GM21786 (cell line): Measurements from ENCODE around the gene NIPAL3.
"Not testable (repeated sequence)": the region's sequence is repeated elsewhere in the genome, so short reads cannot be mapped to it uniquely, and the experiment has no call there.

Source experiments
- ATAC-seq: cut with Tn5 transposase; IDR thresholded peaks from one replicate; pipeline ENCODE4 v1.9.1; 2021; ENCODE audit not compliant: unreplicated experiment

The NIPAL3 gene

DNA sequence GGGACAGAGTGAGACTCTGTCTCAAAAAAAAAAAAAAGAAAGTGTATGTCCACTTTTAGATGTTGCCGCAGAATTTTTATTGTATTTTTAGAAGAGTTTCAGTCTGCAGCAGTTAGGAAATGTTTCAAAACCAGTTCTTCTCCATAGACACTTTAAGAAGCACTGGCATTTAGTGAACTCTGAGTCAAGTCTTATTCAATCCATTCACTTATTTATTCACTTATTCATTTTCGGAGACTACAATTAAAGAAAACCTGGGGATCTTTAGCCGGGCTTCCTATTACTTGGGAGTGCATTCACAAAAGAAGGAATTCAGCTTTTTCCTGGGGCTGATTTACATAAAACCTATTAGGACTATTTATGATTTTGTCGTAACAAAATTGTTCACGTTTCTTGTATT, 99.3 kb downstream of the NIPAL3 start:
- no peak for ATAC-seq

DNA sequence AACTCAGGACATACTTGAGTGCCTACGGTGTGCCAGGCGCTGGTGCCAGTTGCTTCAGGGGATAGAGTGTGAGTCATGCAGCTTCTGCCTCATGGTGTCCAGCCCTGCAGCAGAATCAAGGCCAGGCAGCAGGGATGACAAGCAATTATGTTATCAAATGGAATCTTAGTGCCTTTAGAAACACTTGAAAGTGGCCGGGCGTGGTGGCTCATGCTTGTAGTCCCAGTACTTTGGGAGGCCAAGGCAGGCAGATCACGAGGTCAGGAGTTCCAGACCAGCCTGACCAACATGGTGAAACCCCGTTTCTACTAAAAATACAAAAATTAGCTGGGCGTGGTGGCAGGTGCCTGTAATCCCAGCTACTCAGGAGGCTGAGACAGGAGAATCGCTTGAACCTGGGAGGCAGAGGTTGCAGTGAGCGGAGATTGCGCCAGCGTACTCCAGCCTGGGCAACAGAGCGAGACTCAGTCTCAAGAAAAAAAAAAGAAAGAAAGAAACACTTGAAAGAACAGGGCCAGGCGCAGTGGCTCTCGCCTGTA, 100.1 kb downstream of the NIPAL3 start:
- ATAC-seq: not testable (repeated sequence)

GRCh38 chr1:24516506-24516905, 100.9 kb downstream of the NIPAL3 start:
- ATAC-seq: no peak

DNA sequence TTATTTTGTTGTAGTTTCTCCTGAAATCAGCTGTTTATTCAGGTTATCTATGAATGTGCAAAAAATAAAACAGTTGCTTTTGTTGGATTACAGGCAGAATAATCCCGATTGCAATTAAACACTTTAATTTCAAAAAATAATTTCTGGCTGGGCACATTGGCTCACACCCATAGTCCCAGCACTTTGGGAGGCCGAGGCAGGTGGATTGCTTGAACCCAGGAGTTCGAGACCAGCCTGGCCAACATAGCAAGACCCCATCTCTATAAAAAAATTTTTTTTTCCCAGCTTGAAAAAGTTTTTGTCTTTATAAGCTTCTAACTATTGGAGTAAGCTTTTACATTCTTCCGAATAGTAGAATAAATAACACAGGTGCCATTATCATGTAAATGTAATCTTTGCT, 102.3 kb downstream of the NIPAL3 start:
- no peak for ATAC-seq

DNA sequence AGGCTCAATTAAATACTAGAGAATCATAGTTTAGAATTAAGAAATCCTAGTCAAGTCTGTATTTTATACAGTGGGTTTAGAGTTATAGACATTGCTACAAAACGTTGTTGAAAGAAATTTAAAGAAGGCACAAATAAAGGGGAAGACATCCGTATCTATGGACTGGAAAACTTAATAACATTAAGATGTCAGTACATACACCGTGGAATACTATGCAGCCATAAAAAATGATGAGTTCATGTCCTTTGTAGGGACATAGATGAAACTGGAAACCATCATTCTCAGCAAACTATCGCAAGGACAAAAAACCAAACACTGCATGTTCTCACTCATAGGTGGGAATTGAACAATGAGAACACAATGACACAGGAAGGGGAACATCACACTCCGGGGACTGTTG, 104.7 kb downstream of the NIPAL3 start:
- ATAC-seq: not testable (repeated sequence)
